ENCODE data around the gene ITGB5. TPM values are rescaled to one million over a fixed set of nuclear protein-coding genes. Genes with fewer than 3 reads are reported as not detected.
A peak's percentile ranks its signal among the peaks of the same experiment; 100 is the strongest.

Gene ITGB5
- total RNA-seq, 2 donors from 2014 or later = 0.61 to 1.1 TPM

DNA sequence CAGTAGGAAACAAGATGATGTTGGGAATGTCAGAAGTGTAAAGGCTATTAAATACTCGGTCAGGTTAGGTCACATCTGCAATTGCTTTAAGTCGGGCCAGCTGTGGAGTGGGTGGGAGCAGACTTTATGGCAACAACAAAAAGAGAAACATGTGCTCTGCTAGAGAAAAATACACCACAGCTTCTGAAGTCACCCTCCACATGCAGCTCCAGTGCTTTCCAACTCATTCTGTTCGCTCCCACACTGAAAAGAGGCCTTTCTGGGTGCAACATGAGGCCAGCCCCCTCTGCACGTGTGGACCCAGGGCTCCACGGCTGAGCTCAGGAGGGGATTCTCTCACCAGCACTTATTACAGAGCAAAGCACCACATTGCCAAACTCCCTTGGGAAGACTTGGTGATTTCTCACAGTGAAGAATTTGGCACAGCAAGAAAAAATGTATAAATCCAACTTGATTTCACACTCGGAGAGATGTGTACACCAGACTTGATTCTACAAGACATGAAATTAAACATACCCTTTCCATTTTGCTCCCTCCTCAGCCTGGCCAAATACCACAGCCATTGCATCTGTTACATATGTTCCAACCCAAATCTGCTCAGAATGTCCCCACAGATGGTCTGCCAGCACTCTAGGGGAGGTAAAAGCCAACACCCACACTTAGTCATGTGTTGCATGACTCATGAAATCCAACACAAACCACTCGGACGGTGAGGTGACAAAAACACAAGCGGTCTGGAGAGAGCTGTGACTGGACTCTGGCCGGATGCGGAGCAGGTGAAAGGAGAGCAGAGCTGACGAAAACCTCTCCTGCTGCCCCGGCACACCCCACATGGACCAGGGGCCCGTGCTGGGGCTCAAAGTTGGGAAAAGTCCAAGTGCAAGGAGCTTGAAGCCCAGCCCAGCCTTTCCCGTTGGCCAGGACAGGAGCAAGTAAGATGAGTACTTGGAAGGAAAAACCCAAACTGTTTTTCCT, 74.6 kb downstream of the ITGB5 start:
- no peaks in the 10 kb centered on the region for H3K9me3 Mint-ChIP-seq
- peak; percentile 28 for ATAC-seq (replicated peaks)
- no peaks in the 10 kb centered on the region for H3K4me1 Mint-ChIP-seq
- no peaks in the 10 kb centered on the region for H3K36me3 Mint-ChIP-seq (ENCODE audit: low read depth)
- no peak overlapping the region for H3K27ac Mint-ChIP-seq
- peaks cover 8% of the 10 kb centered on the region for H3K27me3 Mint-ChIP-seq
- H3K4me3 Mint-ChIP-seq = no peak overlapping the region

DNA sequence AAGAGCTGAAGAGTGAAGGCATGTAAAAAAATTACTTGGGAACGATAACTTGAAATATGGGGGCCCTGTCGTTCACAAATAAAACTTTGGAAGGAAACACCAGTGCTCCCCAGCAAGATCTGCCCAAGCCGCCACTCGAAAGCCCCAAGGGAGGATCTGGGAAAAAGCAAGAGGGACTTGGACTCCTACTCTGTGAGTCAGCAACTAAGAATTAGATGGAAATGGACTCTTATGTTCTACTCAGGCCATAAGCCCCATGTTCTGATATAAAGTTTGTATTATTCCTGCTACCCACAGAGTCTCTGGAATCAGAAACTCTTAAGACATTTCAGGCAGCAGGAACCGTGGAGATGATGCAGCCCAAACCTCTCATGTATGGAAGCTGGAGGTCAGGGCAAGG, 75.7 kb downstream of the ITGB5 start:
- no peaks in the 10 kb centered on the region for H3K36me3 Mint-ChIP-seq (ENCODE audit: low read depth)
- no peak for ATAC-seq (replicated peaks)
- H3K4me3 Mint-ChIP-seq = no peak overlapping the region
- H3K4me1 Mint-ChIP-seq = no peaks in the 10 kb centered on the region
- H3K9me3 Mint-ChIP-seq = no peaks in the 10 kb centered on the region
- H3K27ac Mint-ChIP-seq = no peak overlapping the region
- peaks cover 8% of the 10 kb centered on the region for H3K27me3 Mint-ChIP-seq

DNA sequence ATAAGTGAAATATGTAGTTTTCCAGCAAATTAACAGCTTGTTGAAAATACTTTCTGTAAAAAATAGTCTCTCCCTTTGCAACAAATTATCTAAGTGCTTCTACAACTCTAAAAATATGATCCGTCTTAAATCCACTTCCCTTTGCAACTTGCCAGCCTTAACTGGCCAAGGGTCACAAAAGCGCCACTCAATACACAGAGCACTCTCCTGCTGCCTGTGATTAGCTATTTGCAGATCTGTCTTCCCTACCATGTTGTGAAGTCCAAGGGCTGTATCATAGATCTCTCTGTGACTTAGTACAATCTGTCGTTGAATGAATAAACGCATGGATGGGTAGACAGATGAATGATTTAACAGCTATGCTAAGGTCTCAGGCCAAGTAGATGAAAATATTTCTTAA, 76.2 kb downstream of the ITGB5 start:
- no peak overlapping the region for H3K4me3 Mint-ChIP-seq
- no peaks in the 10 kb centered on the region for H3K4me1 Mint-ChIP-seq
- H3K36me3 Mint-ChIP-seq (ENCODE audit: low read depth) = no peaks in the 10 kb centered on the region
- ATAC-seq (replicated peaks) = no peak
- H3K27me3 Mint-ChIP-seq = peaks cover 11% of the 10 kb centered on the region
- no peaks in the 10 kb centered on the region for H3K9me3 Mint-ChIP-seq
- H3K27ac Mint-ChIP-seq = no peak overlapping the region

DNA sequence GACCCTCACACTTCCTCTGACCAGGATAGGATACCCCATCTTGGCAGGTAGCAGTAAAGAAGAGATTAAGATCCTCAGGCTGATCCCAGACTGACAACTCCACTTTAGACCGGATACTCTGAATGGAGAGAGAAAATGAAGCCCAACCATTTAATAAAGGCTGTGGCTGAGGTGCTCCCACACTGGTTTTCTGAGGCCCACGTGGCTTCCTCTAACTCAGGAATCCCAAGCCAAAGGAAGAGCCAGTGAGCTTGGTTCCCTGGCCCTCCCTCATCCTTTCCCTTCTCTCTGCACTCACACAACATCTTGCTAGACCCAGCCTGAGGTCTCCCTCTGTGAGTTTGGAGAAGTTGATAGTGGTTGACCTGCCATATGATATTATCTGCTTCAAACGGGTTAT, 78.1 kb downstream of the ITGB5 start:
- Mint-ChIP-seq H3K27ac (no peak overlapping the region), H3K27me3 (peaks cover 14% of the 10 kb centered on the region)

DNA sequence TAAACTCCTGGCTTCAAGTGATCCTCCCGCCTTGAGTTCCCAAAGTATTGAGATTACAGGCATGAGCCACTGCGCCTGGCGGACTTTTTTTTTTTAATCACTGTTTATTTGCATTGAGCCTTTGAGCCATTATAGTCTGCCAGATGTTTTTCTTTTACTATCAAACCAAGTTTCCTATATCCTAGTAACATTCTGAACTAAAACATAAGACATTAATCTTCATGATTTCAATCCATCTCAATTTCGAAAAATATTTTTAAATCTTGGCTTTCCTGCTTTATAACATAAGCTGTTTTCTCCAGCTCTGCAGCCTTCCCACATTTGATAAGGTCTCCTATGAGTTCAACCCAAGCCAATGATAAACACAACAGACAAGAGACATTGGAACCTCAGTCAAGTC, 81.5 kb downstream of the ITGB5 start:
- Mint-ChIP-seq H3K36me3 (ENCODE audit: low read depth) (no peaks in the 10 kb centered on the region), H3K27me3 (peaks cover 14% of the 10 kb centered on the region), H3K4me3 (no peak overlapping the region), H3K9me3 (no peaks in the 10 kb centered on the region), H3K27ac (no peak overlapping the region), H3K4me1 (peaks cover 4% of the 10 kb centered on the region)
- ATAC-seq (replicated peaks) = no peak

More for the DNA sequence above, 78.1 kb downstream of the ITGB5 start:
- ATAC-seq (replicated peaks) = no peak
- H3K9me3 Mint-ChIP-seq = no peaks in the 10 kb centered on the region
- peaks cover 4% of the 10 kb centered on the region for H3K4me1 Mint-ChIP-seq
- H3K4me3 Mint-ChIP-seq = no peak overlapping the region
- no peaks in the 10 kb centered on the region for H3K36me3 Mint-ChIP-seq (ENCODE audit: low read depth)

DNA sequence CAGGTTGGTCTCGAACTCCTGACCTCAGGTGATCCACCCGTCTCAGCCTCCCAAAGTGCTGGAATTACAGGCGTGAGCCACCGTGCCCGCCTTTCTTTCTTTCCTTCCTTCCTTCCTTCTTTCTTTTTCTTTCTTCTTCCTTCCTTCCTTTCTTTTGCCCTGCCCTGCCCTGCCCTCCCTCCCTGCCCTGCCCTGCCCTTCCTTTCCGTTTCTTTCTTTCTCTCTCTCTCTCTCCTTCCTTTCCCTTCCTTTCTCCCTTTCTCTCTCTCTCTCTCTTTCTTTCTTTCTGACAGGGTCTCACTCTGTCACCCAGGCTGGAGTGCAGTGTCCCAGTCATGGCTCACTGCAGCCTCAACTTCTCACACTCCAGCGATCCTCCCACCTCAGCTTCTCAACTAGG, 82.3 kb downstream of the ITGB5 start:
- H3K9me3 Mint-ChIP-seq = no peaks in the 10 kb centered on the region
- H3K36me3 Mint-ChIP-seq (ENCODE audit: low read depth) = no peaks in the 10 kb centered on the region
- H3K27me3 Mint-ChIP-seq = peaks cover 14% of the 10 kb centered on the region
- H3K4me3 Mint-ChIP-seq = no peak overlapping the region
- no peak for ATAC-seq (replicated peaks)
- H3K27ac Mint-ChIP-seq = no peak overlapping the region
- H3K4me1 Mint-ChIP-seq = peaks cover 4% of the 10 kb centered on the region

DNA sequence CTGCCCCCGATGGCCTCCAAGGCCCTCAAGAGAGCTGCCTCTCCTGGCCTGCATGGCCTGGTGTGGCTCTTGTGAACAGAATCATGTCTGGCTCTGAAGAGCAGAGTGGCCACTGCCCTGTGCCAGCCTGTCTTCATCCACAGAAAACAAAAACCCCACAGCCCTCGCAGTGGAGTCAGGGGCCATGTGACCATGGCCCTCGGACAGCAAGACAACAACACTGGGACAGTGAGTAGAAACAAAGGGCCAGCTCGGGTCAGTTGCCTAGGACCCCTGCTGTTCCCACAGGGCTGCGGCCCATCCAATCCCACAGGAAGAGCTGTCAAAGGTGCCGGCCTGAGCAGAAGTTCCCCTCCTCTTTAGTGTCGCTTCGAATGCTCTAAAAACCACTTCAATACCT, 84.5 kb downstream of the ITGB5 start:
- no peak for ATAC-seq (replicated peaks)
- no peak overlapping the region for H3K4me3 Mint-ChIP-seq
- no peak overlapping the region for H3K27ac Mint-ChIP-seq

DNA sequence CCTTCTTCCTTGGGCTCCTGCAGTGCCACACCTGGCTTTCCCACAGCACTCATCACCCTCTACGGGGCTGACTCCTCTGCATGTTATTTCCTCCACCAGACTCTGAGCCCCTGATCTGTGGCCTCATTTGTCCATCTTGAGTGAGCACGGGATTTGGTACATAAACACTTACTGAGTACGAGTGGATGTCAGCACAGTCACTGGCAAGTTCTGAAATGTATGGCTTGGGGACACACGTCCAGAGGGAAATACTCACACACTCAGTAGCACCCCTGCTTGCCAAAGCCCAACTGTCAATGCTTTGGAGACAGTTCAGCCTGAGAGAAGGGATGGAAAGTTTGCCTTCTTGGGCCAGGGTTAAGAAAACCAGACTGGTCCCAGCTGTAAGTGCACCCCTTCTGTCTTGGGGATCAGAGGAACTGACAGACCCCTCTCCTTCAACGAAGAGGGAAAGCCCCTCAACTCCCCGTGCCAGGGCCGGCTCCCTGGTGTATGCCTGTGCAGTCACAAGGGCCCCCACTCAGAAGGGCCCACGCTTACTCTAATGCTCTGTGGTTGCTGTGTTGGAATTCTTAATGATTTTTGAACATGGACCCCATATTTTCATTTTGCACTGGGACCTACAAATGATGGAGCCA, 85.0 kb downstream of the ITGB5 start:
- peaks cover 4% of the 10 kb centered on the region for H3K4me1 Mint-ChIP-seq
- no peak for ATAC-seq (replicated peaks)
- no peaks in the 10 kb centered on the region for H3K9me3 Mint-ChIP-seq
- no peak overlapping the region for H3K27ac Mint-ChIP-seq
- H3K4me3 Mint-ChIP-seq = no peak overlapping the region
- H3K36me3 Mint-ChIP-seq (ENCODE audit: low read depth) = no peaks in the 10 kb centered on the region
- H3K27me3 Mint-ChIP-seq = peaks cover 13% of the 10 kb centered on the region

More for the DNA sequence above, 84.5 kb downstream of the ITGB5 start:
- Mint-ChIP-seq H3K27me3 (peaks cover 10% of the 10 kb centered on the region), H3K4me1 (peaks cover 4% of the 10 kb centered on the region), H3K9me3 (no peaks in the 10 kb centered on the region), H3K36me3 (ENCODE audit: low read depth) (no peaks in the 10 kb centered on the region)

DNA sequence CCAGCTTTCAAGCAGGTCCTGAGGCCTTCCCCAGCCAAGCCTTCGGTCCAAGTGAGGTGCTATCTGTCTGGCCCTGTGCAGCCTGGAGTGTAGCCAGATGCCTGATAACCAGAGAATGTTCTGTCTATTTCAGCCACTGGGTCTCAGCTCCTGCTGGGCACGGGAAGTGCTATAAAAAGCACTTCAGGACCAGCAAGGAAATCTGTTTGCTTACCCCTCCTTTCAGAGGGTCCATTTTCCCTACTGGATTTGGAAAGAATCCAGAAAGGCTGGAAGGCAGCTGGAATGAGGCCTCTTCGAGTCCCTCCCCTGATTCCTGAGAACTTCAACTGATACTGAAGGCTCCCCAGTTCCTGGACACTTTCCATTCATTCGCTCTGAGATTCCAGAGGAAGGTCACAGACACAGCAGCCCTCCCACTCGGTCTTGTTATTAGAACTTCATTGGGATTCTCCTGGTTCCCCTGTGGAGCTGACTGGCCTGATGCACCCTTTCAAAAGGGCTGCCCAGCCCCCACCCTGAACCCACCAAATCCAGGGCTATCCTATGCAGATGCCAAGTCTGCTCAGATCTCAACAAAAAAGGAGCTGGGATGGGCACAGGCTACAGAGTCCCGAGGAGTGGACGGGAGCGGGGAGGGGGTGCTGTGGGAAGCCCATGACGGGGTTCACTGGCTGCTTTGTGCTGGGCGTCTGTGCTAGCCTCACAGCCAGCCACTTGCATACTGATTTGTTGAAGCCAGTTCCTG, 86.5 kb downstream of the ITGB5 start:
- H3K27me3 Mint-ChIP-seq = peaks cover 12% of the 10 kb centered on the region
- H3K9me3 Mint-ChIP-seq = no peaks in the 10 kb centered on the region
- ATAC-seq (replicated peaks) = no peak
- H3K4me3 Mint-ChIP-seq = no peak overlapping the region
- H3K36me3 Mint-ChIP-seq (ENCODE audit: low read depth) = no peaks in the 10 kb centered on the region
- peaks cover 4% of the 10 kb centered on the region for H3K4me1 Mint-ChIP-seq
- H3K27ac Mint-ChIP-seq = no peak overlapping the region

DNA sequence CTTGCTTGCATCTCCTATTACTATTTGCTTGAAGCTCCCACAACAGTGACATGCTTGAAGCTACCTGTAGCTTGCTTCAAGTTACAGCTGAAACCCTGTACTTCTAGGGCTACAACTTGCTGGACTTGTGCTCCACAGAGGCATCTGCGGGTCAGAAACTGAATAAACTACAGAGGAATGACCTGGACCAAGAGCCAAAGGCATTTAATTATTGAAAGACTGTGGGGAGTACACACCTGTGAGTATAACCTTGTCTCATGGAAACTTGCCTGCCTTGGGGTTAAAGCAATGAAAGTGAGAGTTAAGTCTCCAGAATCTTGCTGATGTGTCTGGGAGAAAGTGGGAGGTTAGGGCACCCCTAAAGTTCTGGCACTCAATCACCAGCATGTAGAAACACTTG, 87.1 kb downstream of the ITGB5 start:
- no peaks in the 10 kb centered on the region for H3K36me3 Mint-ChIP-seq (ENCODE audit: low read depth)
- H3K27ac Mint-ChIP-seq = no peak overlapping the region
- H3K9me3 Mint-ChIP-seq = no peaks in the 10 kb centered on the region
- H3K27me3 Mint-ChIP-seq = peaks cover 8% of the 10 kb centered on the region
- peaks cover 2% of the 10 kb centered on the region for H3K4me1 Mint-ChIP-seq
- ATAC-seq (replicated peaks) = no peak
- no peak overlapping the region for H3K4me3 Mint-ChIP-seq

DNA sequence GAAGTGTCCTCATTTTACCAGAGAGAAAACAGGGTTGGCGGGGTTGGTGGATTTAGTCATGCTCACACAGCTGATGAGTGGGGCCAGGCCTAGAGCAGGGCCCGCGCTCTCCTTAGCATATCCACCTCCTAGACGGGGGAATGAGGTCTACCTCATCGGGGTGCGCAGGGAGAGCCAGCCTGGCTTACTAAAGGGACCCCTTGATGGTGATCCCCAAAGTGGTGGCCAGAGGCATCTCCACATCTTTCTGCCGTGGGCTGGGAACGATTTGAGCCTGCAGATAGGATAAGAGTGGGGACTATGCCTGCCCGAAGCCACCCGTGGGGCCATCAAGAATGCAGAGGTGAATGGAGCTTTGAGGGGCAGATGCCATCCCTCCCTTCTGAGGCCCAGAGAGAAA, 87.5 kb downstream of the ITGB5 start:
- no peak for ATAC-seq (replicated peaks)
- H3K9me3 Mint-ChIP-seq = no peaks in the 10 kb centered on the region

DNA sequence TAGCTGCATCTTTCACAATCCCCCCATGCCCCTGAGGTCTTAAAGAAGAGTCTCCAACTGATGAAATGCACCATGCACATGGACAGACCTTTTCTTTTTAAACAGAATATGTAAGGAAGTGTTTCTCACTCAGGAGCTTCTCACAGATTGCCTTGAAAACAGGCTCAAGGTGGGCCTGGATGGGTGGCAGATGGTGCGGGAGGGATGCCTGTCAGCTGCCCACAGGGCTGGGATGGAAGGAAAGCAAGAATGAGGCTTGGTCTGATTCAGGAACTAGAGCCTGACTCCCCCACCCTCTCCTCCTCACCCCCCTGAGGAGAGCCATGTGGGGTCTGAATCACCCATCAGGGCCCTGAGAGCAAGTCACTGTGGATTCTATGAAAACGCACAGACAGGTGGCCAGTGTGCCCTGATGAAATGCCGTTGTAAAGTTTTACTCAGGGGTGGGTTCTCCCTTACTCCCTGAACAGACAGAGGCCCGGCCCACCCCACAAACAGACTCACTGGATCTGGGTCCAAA, 89.7 kb downstream of the ITGB5 start:
- Mint-ChIP-seq H3K4me1 (no peaks in the 10 kb centered on the region), H3K27me3 (peaks cover 5% of the 10 kb centered on the region), H3K9me3 (no peaks in the 10 kb centered on the region), H3K4me3 (no peak overlapping the region), H3K27ac (no peak overlapping the region), H3K36me3 (ENCODE audit: low read depth) (no peaks in the 10 kb centered on the region)
- no peak for ATAC-seq (replicated peaks)

More for the DNA sequence above, 87.5 kb downstream of the ITGB5 start:
- Mint-ChIP-seq H3K4me3 (no peak overlapping the region), H3K4me1 (no peaks in the 10 kb centered on the region), H3K27ac (no peak overlapping the region), H3K27me3 (peaks cover 5% of the 10 kb centered on the region), H3K36me3 (ENCODE audit: low read depth) (no peaks in the 10 kb centered on the region)

DNA sequence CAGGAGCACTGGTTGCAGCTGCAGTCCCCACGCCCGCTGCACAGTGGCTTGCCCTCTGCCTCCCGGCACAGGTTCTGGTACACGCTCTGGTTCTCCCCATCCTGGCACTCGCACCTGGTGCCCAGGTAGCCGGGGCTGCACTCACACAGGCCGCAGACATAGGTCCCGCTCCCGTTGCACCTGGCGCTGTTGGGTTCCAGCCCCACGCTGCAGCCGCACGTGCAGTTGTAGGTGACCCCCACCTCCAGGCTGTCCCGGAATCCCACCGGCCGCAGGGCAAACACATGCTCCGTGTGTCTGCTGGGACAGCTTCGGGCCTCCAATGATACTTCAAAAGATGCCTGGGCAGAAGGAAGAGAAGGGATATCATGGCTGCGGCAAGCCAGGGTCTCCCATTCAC, 90.7 kb downstream of the ITGB5 start:
- H3K36me3 Mint-ChIP-seq (ENCODE audit: low read depth) = no peaks in the 10 kb centered on the region
- ATAC-seq (replicated peaks) = no peak
- H3K27ac Mint-ChIP-seq = no peak overlapping the region

DNA sequence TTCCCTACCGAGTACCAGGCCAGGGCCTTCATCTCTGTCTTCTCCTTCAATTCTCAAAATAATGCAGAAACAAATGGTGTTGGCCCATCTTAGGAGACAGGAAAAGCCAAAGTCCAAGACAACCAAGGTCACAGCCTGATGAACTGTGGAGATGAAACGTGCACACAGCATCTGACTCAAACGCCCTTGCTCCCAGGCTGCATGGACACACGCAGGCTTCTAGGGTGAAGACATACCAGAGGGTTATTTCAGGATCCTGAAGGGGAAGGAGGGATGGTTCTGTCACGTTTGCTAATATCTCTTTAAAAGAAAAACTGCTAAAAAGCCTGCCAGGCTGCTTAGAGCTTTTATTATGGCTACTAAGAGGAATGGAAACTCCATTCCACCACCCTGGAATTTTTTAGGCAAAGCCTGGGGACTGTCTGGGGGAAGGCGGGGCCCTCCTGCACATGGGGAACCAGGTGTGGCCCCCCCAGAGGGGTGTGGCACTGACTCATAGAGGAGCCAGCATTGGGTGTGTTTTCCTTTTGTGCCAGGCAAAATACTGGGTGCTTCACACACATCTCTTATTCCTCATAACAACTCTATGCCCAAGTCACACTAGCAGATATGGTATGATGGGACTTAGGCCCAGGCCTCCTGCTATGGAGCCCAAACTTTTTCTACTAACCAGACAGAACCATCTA, 94.0 kb downstream of the ITGB5 start:
- H3K4me1 Mint-ChIP-seq = no peaks in the 10 kb centered on the region
- no peaks in the 10 kb centered on the region for H3K36me3 Mint-ChIP-seq (ENCODE audit: low read depth)
- H3K27ac Mint-ChIP-seq = no peak overlapping the region
- H3K4me3 Mint-ChIP-seq = no peak overlapping the region
- H3K9me3 Mint-ChIP-seq = no peaks in the 10 kb centered on the region
- ATAC-seq (replicated peaks) = no peak
- H3K27me3 Mint-ChIP-seq = peaks cover 5% of the 10 kb centered on the region

More for the DNA sequence above, 90.7 kb downstream of the ITGB5 start:
- peaks cover 5% of the 10 kb centered on the region for H3K27me3 Mint-ChIP-seq
- no peaks in the 10 kb centered on the region for H3K9me3 Mint-ChIP-seq
- no peak overlapping the region for H3K4me3 Mint-ChIP-seq
- H3K4me1 Mint-ChIP-seq = no peaks in the 10 kb centered on the region

Measured in activated T-helper 17 cell treated with anti-CD3 and anti-CD28 coated beads, Interleukin-2, amount 50 U/mL, for 72 hours (primary cell).